T47D (cell line): ENCODE measurements around the gene USP21.
A peak's percentile ranks its signal among the peaks of the same experiment; 100 is the strongest.

Experiments used
- DNase-seq, 2 experiments: peaks; one replicate each; pipeline versions ENCODE4 v3.0.0 to v3.0.0-alpha.2; 2011 to 2012; ENCODE audit warnings: low read depth in 1 of 2, low spot score in 1 of 2
- JUND ChIP-seq: IDR thresholded peaks from 2 replicates; pipeline ENCODE4 v1.6.1; 2012; ENCODE audit warnings: low read depth
- in situ Hi-C: cut with HindIII; loops from 2 replicates; pipeline ENCODE4 v1.10.0; 2016; ENCODE audit warnings: low sequenced_read_pairs, low pct_unique_long_range_greater_than_20kb

Gene USP21

DNA sequence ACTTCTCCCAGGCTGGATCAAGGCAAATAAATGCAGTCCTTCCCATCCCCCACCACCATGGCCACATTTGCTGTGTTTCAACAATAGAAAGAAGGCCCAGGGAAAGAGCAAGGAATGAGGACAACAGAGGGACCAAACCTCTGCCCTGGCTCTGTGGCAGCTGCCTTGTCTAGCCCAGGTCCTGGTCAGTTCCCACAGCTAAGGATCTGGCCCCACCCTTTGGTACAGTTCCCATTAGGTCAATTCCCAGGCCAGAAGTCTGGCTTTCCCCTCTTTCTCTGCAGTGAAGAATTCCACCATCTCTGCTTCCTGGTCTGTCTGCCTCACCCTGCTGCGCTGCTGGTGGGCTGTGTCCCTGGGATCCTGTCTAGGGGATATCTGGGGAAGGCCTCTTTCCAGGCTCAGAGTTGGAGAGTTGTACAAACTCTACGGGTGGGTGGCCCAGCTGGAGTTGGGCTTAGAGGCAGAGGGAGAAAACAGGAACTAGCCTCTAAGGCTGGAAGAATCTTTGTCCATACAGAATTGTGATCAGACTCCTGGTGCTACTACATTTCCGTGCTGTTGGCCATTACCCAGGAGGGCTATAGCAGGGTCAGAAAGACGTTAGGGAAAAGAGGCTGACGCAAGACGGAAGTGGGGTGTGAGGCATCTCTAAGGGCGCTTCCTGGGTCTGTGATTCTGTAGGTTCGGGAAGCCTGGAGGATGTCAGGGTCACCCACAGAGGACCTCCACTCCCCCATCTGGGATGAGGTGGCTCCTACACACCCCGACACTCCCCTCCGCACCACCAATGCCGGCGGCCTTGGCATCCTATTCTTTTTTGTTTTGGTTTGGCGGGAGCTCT is 41.9 kb downstream of the USP21 start:
- no peak for TF ChIP-seq JUND
- no peak for DNase-seq

DNA sequence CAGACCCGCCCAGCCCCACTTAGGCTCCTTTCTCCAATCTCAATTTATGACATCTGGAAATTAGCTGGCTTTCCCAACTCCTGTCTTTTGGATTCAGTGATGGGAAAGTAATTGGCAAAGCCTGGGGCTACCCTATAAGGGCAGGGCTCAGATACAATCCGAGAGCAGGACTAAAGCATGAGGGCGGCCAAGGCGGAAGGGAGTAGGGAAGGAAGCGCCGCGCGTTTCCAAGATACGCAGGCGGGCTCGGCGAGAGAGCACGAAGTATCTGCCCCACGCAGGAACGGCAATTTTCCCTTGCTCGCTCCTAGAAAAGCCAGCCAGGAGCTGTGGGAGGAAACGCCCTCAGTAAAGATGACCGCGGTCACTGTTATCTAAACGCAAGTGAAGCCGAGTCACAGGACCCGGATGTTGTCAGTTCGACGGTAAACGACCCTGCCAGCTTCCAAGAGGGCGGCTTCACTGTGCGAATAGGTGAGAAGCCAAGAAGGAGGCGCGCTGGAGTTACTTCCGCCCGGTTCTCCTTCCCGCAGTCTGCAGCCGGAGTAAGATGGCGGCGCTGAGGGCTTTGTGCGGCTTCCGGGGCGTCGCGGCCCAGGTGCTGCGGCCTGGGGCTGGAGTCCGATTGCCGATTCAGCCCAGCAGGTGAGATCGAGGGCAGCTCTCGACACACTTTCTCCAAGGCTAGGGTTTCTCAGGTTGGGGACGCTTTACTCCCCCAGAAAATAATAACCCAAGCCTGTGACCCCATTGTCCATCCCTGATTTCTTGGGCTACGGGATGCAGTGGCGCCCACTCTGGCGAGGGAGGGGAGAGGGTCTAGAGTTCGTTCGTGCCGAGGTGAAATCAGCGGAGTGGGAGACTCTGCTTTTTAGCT is 42.8 kb downstream of the USP21 start, which contains the start of gene NDUFS2:
NDUFS2 (plus strand) TSS at position 532 of the 877 bp plus-strand sequence; CDS start at position 551, 19 bp downstream.
- peak; percentile 90 to 100 for DNase-seq
- in situ Hi-C loops: no loop called here
- TF ChIP-seq JUND: no peak

More for the DNA sequence above, 41.9 kb downstream of the USP21 start:
- in situ Hi-C loops: no loop called here

DNA sequence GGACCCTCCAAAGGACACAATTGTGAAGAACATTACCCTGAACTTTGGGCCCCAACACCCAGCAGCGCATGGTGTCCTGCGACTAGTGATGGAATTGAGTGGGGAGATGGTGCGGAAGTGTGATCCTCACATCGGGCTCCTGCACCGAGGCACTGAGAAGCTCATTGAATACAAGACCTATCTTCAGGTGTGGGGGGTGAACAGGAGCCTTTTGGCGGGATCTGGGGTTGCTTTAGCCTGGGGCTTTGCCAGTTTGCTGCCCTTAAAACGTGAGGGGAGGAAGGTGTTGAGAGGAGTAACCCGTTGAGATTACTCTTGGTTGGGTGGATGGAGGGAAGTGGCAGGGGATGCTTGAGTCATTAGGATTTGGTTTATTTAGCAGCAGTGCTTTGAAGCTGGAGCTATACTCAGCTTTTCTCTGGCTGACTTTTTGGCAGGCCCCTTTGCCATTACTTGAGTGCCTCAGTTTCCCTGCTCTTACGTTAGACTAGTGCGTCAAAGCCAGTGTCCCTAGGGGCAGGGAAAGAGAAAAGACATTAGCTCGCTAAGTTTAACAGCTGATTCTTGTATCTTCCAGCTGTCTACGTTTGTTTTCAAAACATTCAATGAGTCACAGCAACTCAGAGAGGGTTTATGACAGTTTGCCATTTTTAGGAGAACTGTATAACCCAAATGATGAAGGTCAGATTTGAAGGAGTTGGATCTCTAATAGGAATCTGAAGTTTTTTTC is 47.3 kb downstream of the USP21 start:
- DNase-seq: no peak
- TF ChIP-seq JUND: no peak
- in situ Hi-C loops: no loop called here

DNA sequence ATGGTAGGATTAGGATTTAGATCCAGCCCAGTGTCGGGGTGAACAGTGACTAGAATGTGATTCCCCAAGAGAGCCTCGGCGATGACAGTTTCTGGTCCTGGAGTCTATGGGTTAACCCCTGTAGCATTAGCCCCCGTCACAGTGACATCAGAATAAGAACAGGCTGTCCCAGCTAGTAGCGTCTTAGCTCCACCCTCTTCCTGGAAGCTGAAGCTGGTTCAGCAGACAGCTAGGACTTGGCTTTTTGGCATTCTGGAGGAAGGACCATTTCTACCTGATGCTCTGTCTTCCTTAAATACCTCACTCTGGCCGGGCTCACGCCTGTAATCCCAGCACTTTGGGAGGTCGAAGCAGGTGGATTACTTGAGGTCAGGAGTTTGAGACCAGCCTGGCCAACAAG is 47.9 kb downstream of the USP21 start:
- DNase-seq: no peak
- no peak for TF ChIP-seq JUND
- in situ Hi-C loops: no loop called here

DNA sequence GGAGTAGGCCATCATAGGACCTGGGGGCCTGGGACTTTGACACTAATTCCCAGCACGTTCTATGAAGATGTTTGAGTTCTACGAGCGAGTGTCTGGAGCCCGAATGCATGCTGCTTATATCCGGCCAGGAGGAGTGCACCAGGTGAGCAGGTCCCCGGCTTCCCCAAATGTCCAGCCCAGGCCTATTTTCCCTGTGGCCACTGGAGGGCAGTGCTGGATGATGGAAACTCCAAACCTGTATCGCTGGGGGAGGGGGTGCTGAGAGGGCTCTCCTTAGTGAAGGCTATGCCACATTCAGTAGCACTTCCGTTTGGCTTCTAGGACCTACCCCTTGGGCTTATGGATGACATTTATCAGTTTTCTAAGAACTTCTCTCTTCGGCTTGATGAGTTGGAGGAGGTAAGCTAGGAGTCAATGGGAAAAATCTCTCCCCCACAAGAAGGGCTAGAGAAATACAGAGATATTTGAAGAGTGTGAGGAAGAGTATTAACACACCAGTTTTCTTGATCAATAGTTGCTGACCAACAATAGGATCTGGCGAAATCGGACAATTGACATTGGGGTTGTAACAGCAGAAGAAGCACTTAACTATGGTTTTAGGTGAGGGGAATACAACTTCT is 50.6 kb downstream of the USP21 start:
- in situ Hi-C loops: no loop called here
- TF ChIP-seq JUND: no peak
- peak; percentile 69 to 91 for DNase-seq

DNA sequence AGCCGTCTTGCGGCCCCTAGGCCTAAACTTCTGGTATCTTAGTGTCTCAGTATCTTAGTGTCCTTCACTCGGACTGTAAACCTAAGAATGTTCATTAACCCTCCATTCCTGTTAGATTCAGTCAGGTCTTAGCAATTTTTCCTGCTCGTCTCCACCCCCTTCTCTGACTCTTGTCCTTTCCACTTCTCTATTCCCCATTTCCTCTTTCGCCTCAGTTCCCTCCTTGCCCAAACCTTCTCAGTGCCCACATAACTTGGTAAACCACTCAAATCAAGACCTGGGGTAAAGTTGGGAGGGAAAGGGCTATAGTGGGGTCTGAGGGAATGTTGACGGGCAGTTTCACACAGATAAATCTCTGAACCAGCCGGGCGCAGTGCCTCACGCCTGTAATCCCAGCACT is 55.1 kb downstream of the USP21 start:
- in situ Hi-C loops: no loop called here
- no peak for DNase-seq
- no peak for TF ChIP-seq JUND

DNA sequence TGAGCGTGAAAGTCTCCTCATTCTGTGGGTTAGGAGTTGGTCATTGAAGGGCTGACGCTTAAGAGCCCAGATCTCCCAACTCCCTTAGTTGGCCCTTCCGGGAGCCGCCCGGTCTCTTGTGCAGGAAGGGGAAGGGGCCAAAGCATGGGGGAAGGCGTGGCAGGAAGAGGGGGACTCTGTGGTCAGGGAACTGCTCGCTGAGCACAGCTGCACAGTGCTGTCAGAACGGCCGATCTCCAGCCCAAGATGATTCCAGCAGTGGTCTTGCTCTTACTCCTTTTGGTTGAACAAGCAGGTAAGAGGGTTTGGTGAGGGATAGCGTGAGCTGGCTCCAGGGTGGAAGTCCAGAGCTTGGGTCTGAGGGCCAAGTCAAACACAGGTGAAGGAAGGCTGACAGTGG is 55.8 kb downstream of the USP21 start, which contains the start of gene FCER1G:
FCER1G (plus strand) TSS at position 220 of the 400 bp plus-strand sequence; CDS start at position 247, 27 bp downstream.
- TF ChIP-seq JUND: no peak
- in situ Hi-C loops: no loop called here
- DNase-seq: no peak
